Tibial artery (tissue), 4 donors: ENCODE measurements around the gene CLIP1.
A peak's percentile ranks its signal among the peaks of the same experiment; 100 is the strongest.
"Not testable (repeated sequence)": the region's sequence is repeated elsewhere in the genome, so short reads cannot be mapped to it uniquely, and the experiment has no call there.

Experiments used
- DNase-seq, 2 donors: peaks; one replicate each; pipeline ENCODE4 v3.0.0-alpha.2; 2019
- H3K27ac ChIP-seq, 2 donors: fragments of 200-600 bp; sonication (generic) in 1 of 2; 1 replicate in 1 of 2; 2 replicates in 1 of 2; pipeline ENCODE4 v1.5.1; 2018 to 2019; ENCODE audit warnings: mild to moderate bottlenecking in 1 of 2
- H3K27me3 ChIP-seq, 2 donors: fragments of 200-600 bp; sonication (generic) in 1 of 2; one replicate each; pipeline versions ENCODE4 v1.5.1 to v1.6.0; 2016 to 2019
- H3K36me3 ChIP-seq, 3 donors: fragments of 200-600 bp; sonication (generic) in 2 of 3; one replicate each; pipeline ENCODE4 v1.5.1; 2016 to 2019; ENCODE audit warnings: mild to moderate bottlenecking in 2 of 3
- H3K4me1 ChIP-seq, 4 donors: fragments of 200-600 bp; sonication (generic) in 2 of 4; 1 replicate in 3 of 4; 2 replicates in 1 of 4; pipeline ENCODE4 v1.5.1; 2016 to 2019
- H3K4me3 ChIP-seq, 2 donors: fragments of 200-600 bp; sonication (generic) in 1 of 2; 1 replicate in 1 of 2; 2 replicates in 1 of 2; pipeline ENCODE4 v1.5.1; 2018 to 2019; ENCODE audit warnings: mild to moderate bottlenecking in 2 of 2
- H3K9me3 ChIP-seq, 3 donors: fragments of 200-600 bp; sonication (generic) in 1 of 3; one replicate each; pipeline ENCODE4 v1.5.1; 2016 to 2019
- CTCF ChIP-seq, 2 experiments: fragments of 200-600 bp in 1 of 2; fragments of 450-650 bp in 1 of 2; IDR thresholded peaks; one replicate each; pipeline ENCODE4 v1.5.1; 2017 to 2019; ENCODE audit warnings: antibody characterized with exemption in 2 of 2, mild to moderate bottlenecking in 1 of 2, moderate library complexity in 1 of 2
- intact Hi-C: fragments of 100-400 bp; cut with DNase I; formaldehyde crosslinking; loops from one replicate; pipeline ENCODE4 v1.15.0; 2023; ENCODE audit warnings: low total_unique reads

CLIP1 gene

DNA sequence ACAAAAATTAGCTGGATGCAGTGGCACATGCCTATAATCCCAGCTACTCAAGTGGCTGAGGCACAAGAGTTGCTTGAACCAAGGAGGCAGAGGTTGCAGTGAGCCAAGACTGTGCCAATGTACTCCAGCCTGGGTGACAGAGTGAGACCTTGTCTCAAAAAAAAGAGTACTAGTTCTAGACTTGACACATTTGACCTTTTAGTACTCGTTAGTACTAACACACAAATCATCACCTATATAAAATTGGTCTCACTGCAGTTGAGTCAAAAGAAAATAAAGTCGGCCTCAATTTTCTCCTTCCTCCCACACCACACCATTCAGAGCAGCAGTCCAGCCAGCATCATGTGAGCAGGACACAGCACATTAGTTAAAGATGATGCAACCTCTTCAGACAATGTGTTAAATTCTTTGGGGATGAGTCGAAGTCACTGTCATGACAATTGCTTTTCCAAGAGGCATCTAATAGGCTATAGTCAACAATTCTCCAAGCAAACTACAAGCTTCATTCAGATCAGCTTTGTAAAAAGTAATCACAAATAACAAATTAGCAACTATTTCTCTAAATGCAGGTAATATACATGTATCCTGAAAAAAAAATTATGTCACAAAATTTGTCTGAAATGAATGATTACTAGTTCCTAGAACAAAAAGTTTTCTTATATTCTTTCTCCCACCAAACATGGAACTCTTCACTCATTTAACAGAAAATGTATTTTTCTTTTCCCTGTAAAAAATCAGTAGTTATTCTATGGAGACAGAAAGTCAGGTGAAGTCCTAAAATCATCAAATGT lies 55.6 kb downstream of the CLIP1 start:
- intact Hi-C loops: loop anchor here (10.0 kb wide), 1 partner anchor 48 kb away; no protein-coding TSS in a partner anchor
- Histone ChIP-seq H3K4me1 (peaks cover 0 to 67% (median 25%) of the 10 kb centered on the region in 4 donors), H3K27me3 (no peaks in the 10 kb centered on the region), H3K27ac (peak overlapping the region; percentile 70 to 81), H3K9me3 (no peaks in the 10 kb centered on the region), H3K36me3 (peaks cover 8 to 24% (median 13%) of the 10 kb centered on the region in 3 donors), H3K4me3 (no peak overlapping the region)
- TF ChIP-seq CTCF (IDR thresholded peaks at IDR 0.05): no peak
- peak in 1 of 2 donors; percentile 74 for DNase-seq

DNA sequence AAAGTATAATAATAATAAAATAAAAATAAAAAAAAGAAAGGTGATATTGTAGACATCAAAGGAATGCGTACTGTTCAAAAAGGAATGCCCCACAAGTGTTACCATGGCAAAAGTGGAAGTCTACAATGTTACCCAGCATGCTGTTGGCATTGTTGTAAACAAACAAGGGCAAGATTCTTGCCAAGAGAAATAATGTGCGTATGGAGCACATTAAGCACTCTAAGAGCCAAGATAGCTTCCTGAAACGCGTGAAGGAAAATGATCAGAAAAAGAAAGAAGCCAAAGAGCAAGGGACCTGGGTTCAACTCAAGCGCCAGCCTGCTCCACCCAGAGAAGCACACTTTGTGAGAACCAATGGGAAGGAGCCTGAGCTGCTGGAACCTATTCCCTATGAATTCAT lies 57.2 kb downstream of the CLIP1 start:
- intact Hi-C loops: loop anchor here (10.0 kb wide), 1 partner anchor 50 kb away; no protein-coding TSS in a partner anchor
- Histone ChIP-seq H3K27ac (peak overlapping the region; percentile 70 to 81), H3K36me3 (peaks cover 22 to 32% (median 28%) of the 10 kb centered on the region in 3 donors), H3K4me1 (peaks cover 0 to 51% (median 25%) of the 10 kb centered on the region in 4 donors)
- not testable (repeated sequence) for H3K27me3 ChIP-seq, DNase-seq, H3K4me3 ChIP-seq, H3K9me3 ChIP-seq

GRCh38 chr12:122363782-122364181 lies 58.7 kb downstream of the CLIP1 start:
- no peak for TF ChIP-seq CTCF (IDR thresholded peaks at IDR 0.05)
- peak; percentile 67 to 80 for DNase-seq
- intact Hi-C loops: loop anchor here (10.0 kb wide), 1 partner anchor 51 kb away; no protein-coding TSS in a partner anchor
- peaks cover 0 to 37% (median 20%) of the 10 kb centered on the region in 4 donors for H3K4me1 ChIP-seq
- no peaks in the 10 kb centered on the region for H3K27me3 ChIP-seq
- H3K4me3 ChIP-seq: no peak overlapping the region
- no peaks in the 10 kb centered on the region for H3K9me3 ChIP-seq
- peaks cover 31 to 46% (median 38%) of the 10 kb centered on the region in 3 donors for H3K36me3 ChIP-seq
- no peak overlapping the region for H3K27ac ChIP-seq

GRCh38 chr12:122362755-122363154 lies 59.7 kb downstream of the CLIP1 start:
- TF ChIP-seq CTCF (IDR thresholded peaks at IDR 0.05): no peak
- Histone ChIP-seq H3K4me3 (no peak overlapping the region), H3K27ac (no peak overlapping the region), H3K4me1 (peaks cover 0 to 26% (median 14%) of the 10 kb centered on the region in 4 donors), H3K27me3 (no peaks in the 10 kb centered on the region), H3K36me3 (peaks cover 31 to 48% (median 40%) of the 10 kb centered on the region in 3 donors), H3K9me3 (no peaks in the 10 kb centered on the region)
- intact Hi-C loops: loop anchor here (10.0 kb wide), 1 partner anchor 52 kb away; no protein-coding TSS in a partner anchor
- no peak for DNase-seq

DNA sequence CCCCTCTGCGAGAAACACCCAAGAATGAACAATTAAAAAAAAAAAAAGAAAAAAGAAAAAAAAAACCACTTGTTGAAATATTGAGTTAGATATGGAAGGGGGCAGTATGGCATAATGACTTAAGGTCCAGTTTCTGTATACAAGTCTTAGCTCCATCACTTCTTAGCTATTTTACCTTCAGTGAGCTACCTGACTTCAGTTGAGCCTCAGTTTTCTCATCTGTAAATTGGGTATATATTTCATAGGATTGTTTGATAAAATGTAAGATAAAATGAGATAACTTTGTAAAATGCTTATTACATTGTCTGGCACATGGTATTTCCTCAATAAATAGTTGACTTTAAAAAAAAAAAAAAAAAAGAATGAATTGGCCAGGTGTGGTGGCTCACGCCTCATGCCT lies 64.1 kb downstream of the CLIP1 start:
- H3K4me1 ChIP-seq, H3K9me3 ChIP-seq, H3K27me3 ChIP-seq, H3K4me3 ChIP-seq, DNase-seq, H3K27ac ChIP-seq, intact Hi-C loops: not testable (repeated sequence)
- peaks cover 53 to 81% (median 61%) of the 10 kb centered on the region in 3 donors for H3K36me3 ChIP-seq

- H3K4me1 ChIP-seq, DNase-seq, H3K27ac ChIP-seq, H3K27me3 ChIP-seq, intact Hi-C loops, H3K4me3 ChIP-seq, H3K9me3 ChIP-seq: not testable (repeated sequence)
- H3K36me3 ChIP-seq: peaks cover 54 to 83% (median 63%) of the 10 kb centered on the region in 3 donors
These were observed 64.9 kb downstream of the CLIP1 start for GRCh38 chr12:122357536-122357935.

DNA sequence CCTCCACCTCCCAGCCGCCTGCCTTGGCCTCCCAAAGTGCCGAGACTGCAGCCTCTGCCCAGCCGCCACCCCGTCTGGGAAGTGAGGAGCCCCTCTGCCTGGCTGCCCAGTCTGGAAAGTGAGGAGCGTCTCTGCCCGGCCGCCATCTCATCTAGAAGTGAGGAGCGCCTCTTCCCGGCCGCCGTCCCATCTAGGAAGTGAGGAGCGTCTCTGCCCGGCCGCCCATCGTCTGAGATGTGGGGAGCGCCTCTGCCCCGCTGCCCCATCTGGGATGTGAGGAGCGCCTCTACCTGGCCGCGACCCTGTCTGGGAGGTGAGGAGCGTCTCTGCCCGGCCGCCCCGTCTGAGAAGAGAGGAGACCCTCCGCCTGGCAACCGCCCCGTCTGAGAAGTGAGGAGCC lies 65.5 kb downstream of the CLIP1 start:
- H3K4me1 ChIP-seq, DNase-seq, intact Hi-C loops, H3K4me3 ChIP-seq, H3K27me3 ChIP-seq, H3K9me3 ChIP-seq, H3K27ac ChIP-seq: not testable (repeated sequence)
- H3K36me3 ChIP-seq: peaks cover 60 to 88% (median 69%) of the 10 kb centered on the region in 3 donors
